Mucosa of gallbladder (tissue), 1 donor: ENCODE results near the gene INPP5J. TPM values are rescaled to one million over a fixed set of nuclear protein-coding genes. Genes with fewer than 3 reads are reported as not detected.

Source experiments
- DNase-seq: peaks from one replicate; pipeline ENCODE4 v3.0.0-alpha.2; 2020; ENCODE audit warnings: low spot score
- total RNA-seq: library from RNA; stranded (reverse); gene quantifications from one replicate; pipeline ENCODE4 v1.2.1, GENCODE V29; 2021
- donor health status: DM: no; HTN: no; CAD: no.

INPP5J gene
- total RNA-seq, 1 donor from 2014 or later = 8.7 TPM

DNA sequence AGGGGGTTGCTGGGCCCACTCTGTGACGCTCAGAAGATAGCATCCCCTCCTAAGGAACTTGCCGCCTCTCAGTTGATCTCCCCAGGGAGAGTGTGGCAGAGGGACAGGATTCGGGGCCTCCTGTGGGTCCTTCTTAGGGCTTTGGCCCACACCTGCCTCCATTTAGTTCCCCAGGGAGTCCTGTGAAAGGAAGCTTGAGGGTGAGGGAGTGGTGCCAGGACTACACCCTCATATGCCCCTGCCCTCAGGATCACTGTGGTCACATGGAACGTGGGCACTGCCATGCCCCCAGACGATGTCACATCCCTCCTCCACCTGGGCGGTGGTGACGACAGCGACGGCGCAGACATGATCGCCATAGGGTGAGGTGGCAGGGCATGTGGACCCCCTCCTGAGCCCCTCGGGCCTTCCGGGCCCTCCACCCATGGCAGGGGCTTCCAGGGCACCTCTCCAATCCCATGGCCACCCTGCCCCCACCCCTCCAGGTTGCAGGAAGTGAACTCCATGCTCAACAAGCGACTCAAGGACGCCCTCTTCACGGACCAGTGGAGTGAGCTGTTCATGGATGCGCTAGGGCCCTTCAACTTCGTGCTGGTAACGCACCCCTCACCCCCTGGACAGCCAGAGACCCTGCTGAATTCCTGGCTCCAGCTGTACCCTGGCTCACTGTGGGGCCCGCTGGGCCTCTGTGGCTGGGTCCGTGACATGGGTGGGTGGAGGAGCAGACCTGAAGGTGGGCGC lies 3.5 kb downstream of the INPP5J start:
- no peak for DNase-seq

DNA sequence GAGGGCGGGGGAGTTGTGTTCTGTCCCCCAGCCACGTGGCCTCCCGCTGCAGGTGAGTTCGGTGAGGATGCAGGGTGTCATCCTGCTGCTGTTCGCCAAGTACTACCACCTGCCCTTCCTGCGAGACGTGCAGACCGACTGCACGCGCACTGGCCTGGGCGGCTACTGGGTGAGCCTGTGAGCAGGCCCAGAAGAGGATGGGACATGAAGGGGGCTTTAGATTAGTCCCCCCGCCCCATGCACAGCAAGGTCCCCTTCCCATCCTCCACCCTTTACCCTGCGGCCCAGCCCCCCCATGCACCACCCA lies 4.1 kb downstream of the INPP5J start:
- DNase-seq = no peak

DNA sequence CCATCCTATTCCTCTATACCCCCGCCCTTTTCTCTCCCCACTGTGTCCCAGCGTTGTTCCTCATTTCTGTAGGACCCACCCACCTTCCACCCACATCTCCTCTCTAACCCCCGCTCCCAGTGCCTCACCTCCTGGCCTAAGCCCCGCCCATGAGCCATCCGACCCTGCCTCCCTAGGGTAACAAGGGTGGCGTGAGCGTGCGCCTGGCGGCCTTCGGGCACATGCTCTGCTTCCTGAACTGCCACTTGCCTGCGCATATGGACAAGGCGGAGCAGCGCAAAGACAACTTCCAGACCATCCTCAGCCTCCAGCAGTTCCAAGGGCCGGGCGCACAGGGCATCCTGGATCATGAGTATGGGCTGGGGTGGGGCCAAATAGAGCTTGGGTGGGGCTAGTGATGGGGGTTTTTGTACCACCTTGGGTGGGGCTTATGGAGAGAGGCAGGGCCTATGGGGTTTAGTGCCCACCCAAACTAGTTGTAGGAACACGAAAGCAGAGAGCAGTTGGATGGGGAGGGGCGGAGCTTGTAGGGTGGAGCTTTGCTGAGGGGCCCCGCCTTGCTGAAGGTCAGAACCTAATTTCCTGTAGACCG lies 4.5 kb downstream of the INPP5J start:
- no peak for DNase-seq

DNA sequence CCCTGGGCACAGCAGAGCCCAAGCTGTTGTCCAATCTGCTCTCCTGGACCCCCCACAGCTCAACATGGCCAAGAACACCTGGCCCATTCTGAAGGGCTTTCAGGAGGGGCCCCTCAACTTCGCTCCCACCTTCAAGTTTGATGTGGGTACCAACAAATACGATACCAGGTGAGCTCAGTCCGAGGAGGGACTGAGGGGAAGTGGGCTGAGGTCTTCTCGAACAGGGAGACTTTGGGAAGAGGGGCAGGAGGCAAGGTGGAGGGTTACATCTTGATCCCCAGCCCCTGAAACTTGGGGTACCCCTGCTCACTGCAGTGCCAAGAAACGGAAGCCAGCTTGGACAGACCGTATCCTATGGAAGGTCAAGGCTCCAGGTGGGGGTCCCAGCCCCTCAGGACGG lies 5.4 kb downstream of the INPP5J start:
- no peak for DNase-seq

DNA sequence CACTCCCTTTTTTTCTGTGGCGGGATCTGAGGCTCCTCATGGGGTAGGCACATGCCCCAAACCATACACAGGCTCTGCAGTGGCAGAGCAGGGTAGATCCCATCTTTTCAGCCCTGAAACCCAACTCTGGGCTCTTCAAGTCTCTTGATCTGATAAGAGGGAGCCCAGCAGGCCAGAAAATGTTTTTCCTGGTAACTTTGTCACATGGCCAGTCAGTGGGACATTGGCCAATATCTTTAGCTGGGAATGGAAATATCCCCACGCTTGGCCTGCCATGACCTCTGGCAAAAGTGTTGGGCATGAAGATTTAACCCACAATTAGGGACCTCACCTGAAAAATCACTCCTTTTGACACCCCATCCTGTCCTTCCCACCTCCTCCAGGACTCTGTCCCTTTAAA lies 8.1 kb downstream of the INPP5J start:
- DNase-seq = no peak

DNA sequence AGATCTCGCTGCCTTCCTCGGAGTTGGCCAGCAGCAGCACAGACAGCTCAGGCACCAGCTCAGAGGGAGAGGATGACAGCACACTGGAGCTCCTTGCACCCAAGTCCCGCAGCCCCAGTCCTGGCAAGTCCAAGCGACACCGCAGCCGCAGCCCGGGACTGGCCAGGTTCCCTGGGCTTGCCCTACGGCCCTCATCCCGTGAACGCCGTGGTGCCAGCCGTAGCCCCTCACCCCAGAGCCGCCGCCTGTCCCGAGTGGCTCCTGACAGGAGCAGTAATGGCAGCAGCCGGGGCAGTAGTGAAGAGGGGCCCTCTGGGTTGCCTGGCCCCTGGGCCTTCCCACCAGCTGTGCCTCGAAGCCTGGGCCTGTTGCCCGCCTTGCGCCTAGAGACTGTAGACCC lies 11.1 kb downstream of the INPP5J start:
- no peak for DNase-seq

DNA sequence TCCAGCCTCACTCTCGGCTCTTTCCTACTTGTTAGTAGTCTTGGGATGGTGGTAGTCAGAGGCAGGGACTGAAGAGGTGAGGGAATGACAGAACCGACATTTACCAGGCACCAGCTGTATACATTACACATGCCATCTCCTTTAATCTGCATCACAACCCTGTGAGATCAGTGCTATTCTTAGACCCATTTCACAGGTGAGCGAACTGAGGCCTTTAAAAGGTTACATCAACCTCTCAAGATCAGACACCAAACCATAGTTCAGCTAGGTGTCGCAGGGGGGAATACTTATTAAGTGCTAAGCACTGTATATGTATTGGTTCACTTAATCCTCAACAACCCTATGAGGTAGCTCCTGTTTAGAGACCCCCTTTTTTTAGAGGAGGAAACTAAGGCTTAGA lies 11.9 kb downstream of the INPP5J start:
- DNase-seq = no peak

DNA sequence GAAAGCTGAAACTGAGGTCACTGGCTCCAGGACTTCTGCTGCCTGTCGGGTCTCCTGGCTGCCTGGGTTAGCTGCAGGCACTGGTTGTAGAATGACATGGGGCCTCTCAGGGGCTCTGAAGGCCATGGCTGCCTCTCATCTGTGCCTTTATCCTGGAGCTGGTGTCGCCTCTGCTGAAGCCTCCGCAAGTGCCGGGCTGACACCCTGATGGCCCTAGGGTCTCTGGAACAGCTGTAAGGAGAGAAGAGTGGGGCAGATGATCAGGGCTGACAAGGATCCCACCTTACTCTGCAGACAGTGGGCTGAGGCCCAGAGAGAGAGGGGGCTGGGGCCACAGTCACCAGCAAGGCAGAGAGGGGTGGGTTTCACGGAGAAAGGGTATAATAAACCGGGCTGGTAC lies 12.9 kb downstream of the INPP5J start:
- no peak for DNase-seq

DNA sequence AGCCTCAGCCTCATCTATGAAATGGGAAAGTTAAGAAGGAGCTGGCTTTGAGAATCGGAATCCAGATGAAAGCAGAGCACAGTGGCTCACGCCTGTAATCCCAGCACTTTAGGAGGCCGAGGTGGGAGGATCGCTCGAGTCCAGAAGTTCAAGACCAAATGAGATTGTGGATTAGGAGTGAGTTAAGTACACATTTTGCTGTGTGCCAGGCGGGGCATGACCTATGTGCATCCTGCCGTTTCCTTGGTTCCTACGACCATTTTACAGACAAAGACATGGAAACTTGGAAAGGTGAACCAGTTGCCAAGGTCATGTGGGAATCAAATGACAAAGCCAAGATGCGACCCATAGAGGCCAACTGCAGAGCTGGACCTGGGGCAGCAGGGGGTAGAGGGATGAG lies 13.4 kb downstream of the INPP5J start:
- DNase-seq = no peak

DNA sequence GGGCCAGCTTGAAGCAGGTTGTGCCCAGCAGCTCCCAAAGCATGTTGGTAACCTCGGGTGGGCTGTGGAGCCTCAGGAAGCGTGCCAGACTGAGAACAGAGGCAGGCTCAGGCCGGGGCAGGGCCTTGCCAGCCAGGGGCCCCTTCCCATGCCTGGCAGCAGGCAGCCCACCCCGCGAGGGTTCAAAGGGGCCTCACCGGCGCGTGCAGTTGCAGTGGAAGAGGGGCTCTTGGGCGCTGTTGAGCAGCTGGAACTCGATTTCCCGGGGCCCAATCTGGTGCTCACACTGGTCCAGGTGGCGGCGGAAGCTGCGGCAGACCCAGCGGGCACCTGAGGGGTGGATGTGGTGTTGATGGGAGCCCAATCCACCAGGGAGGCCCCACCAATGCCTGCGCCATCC lies 13.9 kb downstream of the INPP5J start:
- DNase-seq = no peak

DNA sequence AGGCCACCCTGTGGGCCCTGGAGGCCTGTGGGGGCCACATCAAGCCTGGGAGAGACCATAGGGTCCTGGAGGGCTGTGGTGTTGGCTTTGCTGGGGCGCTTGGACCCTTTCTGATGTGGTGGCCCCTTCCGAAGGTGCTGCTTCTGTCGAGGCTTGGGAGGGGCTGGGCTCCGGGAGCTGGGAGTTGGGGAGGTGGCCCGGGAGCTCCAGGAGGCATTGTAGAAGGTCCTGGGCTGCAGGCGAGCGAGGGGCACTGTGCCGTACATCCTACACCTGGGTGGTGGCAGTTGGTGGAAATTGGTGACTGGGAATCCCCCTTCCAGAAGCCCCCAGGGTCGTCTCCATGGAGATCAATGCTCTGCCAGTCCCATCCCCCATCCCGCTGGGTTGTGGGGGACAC lies 15.0 kb downstream of the INPP5J start:
- DNase-seq = no peak

DNA sequence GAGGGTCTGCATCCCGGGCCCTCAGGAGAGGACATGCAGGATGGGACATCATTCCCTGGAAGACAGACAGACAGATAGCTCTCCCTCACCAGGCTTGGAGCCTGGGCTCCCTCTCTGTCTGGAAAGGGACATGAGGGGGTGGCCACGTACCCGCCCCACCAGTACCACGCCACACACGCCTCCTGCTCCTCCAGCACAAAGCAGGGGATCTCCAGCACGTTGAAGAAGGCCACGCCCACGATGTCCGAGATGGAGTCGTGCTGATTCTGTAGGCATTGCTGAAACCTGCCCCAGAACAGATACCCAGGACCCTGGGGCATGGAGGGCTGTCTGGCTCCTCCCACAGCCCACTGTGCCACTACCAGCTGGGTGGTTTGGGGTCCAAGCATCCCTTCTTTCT lies 15.4 kb downstream of the INPP5J start:
- DNase-seq = no peak

DNA sequence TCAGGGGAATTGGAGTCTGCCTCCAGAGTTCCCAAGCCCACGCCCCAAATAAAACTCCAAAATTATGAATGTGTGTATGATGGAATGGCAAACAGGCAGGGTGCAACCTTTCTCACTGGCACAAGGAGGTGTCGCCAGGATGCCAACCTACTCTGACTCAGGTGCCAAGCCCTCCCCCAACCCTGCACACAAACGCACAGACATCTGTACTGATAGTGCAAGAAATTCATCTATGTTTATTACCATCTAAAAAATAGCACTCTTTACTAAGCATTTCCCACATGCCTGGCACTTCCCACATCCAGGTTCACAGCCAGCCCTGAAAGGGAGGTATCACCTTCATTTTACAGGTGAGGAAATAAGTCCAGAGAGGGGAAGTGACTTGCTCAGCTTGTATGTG lies 16.3 kb downstream of the INPP5J start:
- DNase-seq = no peak

DNA sequence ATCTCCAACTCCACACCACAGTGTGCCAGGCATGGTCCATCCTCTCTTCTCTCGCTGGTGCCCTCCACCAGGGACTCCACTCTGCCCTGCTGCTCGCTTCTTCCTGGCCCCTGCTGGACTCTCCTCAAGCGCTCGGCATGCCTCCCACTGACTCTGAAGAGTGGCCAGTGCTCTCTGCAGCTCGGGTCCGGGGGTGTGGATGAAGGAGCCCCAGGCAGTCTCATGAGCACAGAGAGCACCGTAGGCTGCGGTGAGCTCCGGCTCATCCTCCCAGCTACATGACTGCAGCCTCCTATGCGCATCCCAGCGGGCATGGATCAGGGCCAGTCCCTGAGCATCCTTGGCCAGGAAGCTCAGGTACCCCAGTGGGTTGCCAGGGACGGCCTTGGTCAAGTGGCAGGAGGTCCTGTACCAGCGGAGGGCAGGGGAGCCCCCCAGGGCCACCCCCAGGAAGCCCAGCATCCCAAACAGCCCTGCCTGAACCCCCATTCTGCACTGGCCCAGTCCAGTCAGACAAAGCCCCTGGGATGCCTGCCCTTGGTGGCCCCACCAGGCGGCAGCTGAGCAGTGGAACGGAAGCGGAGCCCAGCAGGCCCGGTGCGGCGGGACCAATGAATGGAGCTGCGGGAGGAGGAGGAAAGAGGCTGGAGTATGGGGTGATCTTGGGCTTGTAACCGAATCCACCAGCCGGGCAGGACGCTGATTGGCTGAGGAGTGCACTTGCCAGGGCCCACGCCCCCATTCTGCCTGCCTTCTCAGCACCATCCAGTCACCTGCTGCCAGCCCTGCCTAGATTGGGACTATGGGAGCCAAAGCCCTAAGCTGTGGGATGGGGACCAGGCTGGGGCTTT lies 17.3 kb downstream of the INPP5J start, which contains the start of gene PLA2G3:
Gene PLA2G3, minus strand, starts transcription at position 643 of the 851 bp plus-strand sequence. Its CDS starts 154 bp downstream, at position 489.
- peak; percentile 42 for DNase-seq

DNA sequence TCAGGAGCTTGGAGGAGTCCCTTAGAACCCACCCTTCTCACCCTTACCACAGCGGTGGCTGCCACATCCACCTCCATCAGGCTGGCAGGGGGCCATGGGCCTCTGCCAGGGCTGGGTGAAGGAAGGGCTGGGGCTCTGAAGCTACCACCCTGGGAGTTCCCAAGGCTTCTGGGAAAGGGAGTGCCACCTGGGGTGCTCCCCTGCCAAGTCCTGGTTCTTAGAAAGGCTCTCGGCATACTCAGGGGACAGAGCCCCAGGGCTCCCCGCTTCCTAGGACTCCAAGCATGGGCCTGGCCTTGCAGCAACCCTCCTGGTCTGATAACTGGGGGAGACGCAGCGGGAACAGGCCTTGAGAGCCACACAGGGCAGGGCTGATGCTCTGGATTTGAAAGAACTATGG lies 18.0 kb downstream of the INPP5J start:
- no peak for DNase-seq

DNA sequence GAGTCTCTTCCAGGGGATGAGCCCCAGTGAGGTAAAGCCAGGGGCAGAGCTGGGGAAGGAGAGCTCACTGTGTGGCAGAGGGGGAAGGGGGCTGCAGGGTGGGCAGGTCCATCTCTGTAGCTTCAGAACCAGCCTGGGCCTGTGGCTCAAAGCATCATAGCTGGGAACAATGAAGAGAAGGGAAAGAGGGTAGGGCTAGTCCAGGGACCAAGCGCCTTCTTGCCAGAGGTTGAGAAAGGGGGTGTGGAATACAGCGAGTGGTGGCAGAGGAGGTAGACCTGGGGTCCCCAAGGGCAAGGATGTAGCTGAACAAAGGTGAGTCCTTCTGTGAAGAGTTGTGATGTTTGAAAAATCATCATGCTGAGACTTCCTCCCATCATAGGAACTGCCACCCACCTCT lies 18.8 kb downstream of the INPP5J start:
- DNase-seq = no peak

DNA sequence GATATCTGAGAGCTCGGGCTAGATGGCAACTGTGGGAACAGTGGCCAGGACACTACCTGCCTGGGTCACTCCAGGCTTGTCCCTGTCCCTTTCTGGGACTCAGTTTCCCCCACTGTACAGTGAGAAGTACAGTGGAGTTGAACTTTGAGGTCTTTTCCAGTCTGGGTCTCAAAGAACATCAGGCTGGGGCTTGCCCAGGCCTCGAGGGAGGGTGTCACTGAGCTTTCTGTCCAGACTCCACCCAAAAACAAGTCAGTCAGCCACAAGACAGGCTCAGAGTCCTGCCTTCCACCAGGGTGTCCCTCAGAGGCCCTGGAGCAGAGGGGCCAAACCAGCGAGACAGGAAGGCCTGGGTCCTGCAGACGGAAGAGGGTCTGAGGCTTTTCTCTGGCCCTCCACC lies 19.5 kb downstream of the INPP5J start:
- no peak for DNase-seq

DNA sequence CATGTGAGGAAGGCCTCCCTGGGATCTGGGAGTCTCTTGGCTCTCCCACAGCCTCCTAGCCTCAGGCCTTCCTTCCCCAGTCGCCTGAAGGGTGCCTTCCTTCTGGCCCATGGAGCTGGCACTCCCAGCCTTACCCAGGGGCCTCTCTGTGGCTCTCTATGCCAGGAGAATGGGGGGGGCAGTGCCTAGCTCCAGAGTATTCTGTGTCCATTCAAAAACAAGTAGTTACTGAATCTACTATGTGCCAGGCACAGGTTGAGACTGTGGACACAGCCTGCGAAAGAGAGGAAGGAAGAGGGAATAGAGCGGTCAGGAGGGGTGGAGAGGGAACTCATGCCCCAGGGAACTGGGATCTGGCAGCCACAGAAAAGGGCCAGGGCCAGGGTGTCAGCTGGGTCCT lies 20.3 kb downstream of the INPP5J start:
- no peak for DNase-seq

DNA sequence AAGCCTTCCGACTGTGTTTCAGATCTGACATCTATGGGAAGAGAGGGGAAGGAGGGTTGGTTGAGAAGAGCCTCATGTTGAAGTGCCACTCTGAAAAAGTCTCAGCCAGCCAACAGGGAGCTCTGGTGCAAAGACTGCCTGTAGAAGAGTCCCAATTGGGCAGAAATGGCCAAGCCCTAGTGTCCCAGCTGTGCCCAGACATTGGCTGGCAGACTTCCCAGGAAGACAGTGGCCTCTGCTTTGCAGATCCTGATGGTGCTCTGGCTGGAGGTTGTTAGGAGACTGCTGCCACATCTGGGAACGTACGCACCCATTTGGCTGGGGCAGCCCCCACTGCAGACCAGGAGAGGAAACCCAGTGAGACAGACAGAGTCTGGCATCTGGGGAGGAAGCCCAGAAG lies 20.8 kb downstream of the INPP5J start:
- no peak for DNase-seq

DNA sequence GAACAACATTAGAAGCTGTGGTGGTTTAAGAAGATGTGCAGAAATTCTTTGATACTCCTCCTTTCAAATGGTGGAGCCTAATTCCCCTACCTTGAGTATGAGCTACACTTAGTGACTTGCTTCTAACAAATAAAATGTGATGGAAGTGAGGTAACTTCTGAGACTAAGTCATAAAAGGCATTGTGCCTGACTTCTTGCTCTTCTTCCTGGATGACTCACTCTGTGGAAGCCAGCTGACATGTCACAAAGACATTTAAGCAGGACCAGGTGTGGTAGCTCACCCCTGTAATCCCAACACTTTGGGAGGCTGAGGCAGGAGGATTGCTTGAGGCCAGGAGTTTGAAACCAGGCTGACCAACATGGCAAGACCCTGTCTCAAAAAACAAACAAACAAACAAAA lies 21.5 kb downstream of the INPP5J start:
- no peak for DNase-seq

DNA sequence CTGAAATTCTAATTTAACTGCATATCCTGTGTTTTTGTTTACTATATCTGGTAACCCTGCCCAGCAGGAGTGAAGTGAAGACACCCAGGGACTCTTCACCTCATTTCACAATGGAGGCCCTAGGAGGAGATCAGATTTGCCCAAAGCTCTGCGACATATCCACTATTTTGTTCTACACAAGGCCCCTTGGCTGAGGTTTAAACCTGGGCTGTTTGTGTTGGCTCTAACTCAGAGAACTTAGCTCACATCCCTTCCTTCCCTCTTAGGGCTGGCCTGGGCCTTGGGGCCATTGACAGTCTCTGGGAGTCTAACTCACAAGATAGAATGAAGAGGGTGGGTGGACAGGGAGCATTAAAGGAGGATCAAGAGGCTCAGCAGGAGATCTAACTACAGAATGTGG lies 25.7 kb downstream of the INPP5J start:
- no peak for DNase-seq

DNA sequence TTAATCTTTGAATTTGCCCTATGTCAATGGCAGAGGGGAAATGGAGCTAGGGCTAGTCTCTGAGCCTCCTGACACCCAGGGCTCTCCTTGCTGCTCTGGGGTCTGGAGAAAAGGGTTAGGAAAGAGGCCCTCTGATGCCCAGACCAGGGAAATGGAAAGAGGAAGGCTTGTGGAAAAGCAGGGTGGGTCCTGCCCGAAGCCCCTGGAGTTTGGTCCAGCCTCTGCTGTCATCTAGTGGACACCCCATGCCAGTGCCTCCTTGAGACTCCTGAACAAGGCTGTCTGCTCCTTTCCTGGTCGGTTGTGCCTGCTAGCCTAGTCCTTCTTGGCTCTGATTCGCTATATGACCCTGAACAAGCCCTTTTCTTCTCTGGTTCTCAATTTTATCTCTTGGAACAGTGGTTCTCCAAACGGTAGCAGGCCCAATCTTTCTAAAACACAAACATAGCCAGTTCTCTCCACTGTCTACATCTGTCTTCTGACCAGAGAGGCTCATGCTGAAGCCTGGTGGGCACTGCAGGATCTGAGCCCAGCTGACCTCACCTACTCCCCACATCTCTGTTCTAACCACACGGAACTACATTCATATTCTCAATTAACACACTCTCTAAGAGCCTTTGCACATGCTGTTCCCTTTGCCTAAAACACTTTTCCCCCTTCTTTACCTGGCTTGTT lies 26.3 kb downstream of the INPP5J start:
- DNase-seq = peak; percentile 60

DNA sequence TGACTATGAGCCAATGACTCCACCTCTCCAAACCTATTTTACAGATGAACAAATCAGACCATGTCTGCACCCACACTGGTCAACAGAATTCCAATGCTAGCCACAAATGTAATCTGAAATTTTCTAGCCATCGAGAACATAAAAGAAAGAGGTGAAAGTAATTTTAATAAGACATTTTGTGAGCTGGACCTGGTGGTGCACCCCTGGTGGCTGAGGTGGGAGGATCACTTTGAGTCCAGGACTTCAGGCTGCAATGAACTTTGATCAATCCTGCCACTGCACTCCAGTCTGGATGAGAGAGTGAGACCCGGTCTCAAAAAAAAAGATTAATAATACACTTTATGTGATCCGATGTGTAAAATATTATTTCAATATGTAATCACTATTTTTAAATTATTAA lies 27.8 kb downstream of the INPP5J start:
- DNase-seq = no peak
